HG02571 (cell line): ENCODE results near the gene HOXD13.
A peak's percentile ranks its signal among the peaks of the same experiment; 100 is the strongest.

Experiments
- ATAC-seq: cut with Tn5 transposase; IDR thresholded peaks from one replicate; pipeline ENCODE4 v1.9.1; 2021; ENCODE audit warnings: mild to moderate bottlenecking, moderate library complexity; ENCODE audit not compliant: unreplicated experiment

The HOXD13 gene

GRCh38 chr2:176130957-176131847 lies 38.7 kb downstream of the HOXD13 start:
- no peak for ATAC-seq

- no peak for ATAC-seq
Observed at GRCh38 chr2:176131848-176132158, 39.3 kb downstream of the HOXD13 start.

GRCh38 chr2:176132205-176133171 lies 40.0 kb downstream of the HOXD13 start:
- ATAC-seq = no peak

GRCh38 chr2:176133389-176133788 lies 40.9 kb downstream of the HOXD13 start:
- no peak for ATAC-seq

GRCh38 chr2:176134035-176134434 lies 41.5 kb downstream of the HOXD13 start:
- no peak for ATAC-seq

- no peak for ATAC-seq
Observed at GRCh38 chr2:176135035-176135440, 42.5 kb downstream of the HOXD13 start.

GRCh38 chr2:176136374-176137251 lies 44.1 kb downstream of the HOXD13 start:
- ATAC-seq = no peak

- ATAC-seq = no peak
Observed at GRCh38 chr2:176137252-176137580, 44.7 kb downstream of the HOXD13 start.

GRCh38 chr2:176137906-176138305 lies 45.4 kb downstream of the HOXD13 start:
- no peak for ATAC-seq

GRCh38 chr2:176138526-176138922 lies 46.0 kb downstream of the HOXD13 start:
- ATAC-seq = no peak

GRCh38 chr2:176138923-176139660 lies 46.6 kb downstream of the HOXD13 start:
- no peak for ATAC-seq

- no peak for ATAC-seq
Observed at GRCh38 chr2:176139661-176140512, 47.4 kb downstream of the HOXD13 start.

- ATAC-seq = peak; percentile 79
Observed at GRCh38 chr2:176140513-176141317, 48.2 kb downstream of the HOXD13 start.

GRCh38 chr2:176142281-176142680 lies 49.8 kb downstream of the HOXD13 start:
- no peak for ATAC-seq
